ENCODE measurements around the gene NEK4. TPM values are rescaled to one million over a fixed set of nuclear protein-coding genes. Genes with fewer than 3 reads are reported as not detected.
"Not testable (repeated sequence)": the region's sequence is repeated elsewhere in the genome, so short reads cannot be mapped to it uniquely, and the experiment has no call there.

Gene NEK4
- total RNA-seq, 1 donor from 2014 or later, result 24.3 TPM

- DNase-seq (ENCODE audit: low spot score), result no peak
Measured at GRCh38 chr3:52739730-52740129, 31.0 kb downstream of the NEK4 start.

GRCh38 chr3:52733256-52733891 is 37.4 kb downstream of the NEK4 start:
- no peak for DNase-seq (ENCODE audit: low spot score)

GRCh38 chr3:52731590-52731989 is 39.1 kb downstream of the NEK4 start:
- no peak for DNase-seq (ENCODE audit: low spot score)

GRCh38 chr3:52730681-52731080 is 40.1 kb downstream of the NEK4 start:
- no peak for DNase-seq (ENCODE audit: low spot score)

GRCh38 chr3:52728753-52729152 is 42.0 kb downstream of the NEK4 start:
- DNase-seq (ENCODE audit: low spot score), result not testable (repeated sequence)

- no peak for DNase-seq (ENCODE audit: low spot score)
Measured at GRCh38 chr3:52724511-52724910, 46.2 kb downstream of the NEK4 start.

- DNase-seq (ENCODE audit: low spot score), result no peak
Measured at GRCh38 chr3:52723935-52724334, 46.8 kb downstream of the NEK4 start.

- no peak for DNase-seq (ENCODE audit: low spot score)
Measured at GRCh38 chr3:52722491-52722890, 48.2 kb downstream of the NEK4 start.

GRCh38 chr3:52721730-52722008 is 49.1 kb downstream of the NEK4 start:
- no peak for DNase-seq (ENCODE audit: low spot score)

- DNase-seq (ENCODE audit: low spot score), result peak; percentile 16
Measured at GRCh38 chr3:52721002-52721729, 49.6 kb downstream of the NEK4 start.

- no peak for DNase-seq (ENCODE audit: low spot score)
Measured at GRCh38 chr3:52719618-52720017, 51.1 kb downstream of the NEK4 start.

GRCh38 chr3:52715714-52716305 is 54.9 kb downstream of the NEK4 start:
- no peak for DNase-seq (ENCODE audit: low spot score)

- DNase-seq (ENCODE audit: low spot score), result no peak
Measured at GRCh38 chr3:52714335-52715302, 56.1 kb downstream of the NEK4 start.

- no peak for DNase-seq (ENCODE audit: low spot score)
Measured at GRCh38 chr3:52712291-52713212, 58.2 kb downstream of the NEK4 start.

GRCh38 chr3:52710512-52710911 is 60.2 kb downstream of the NEK4 start:
- no peak for DNase-seq (ENCODE audit: low spot score)

- DNase-seq (ENCODE audit: low spot score), result no peak
Measured at GRCh38 chr3:52707585-52707984, 63.2 kb downstream of the NEK4 start.

GRCh38 chr3:52705688-52706686 is 64.8 kb downstream of the NEK4 start, which contains the start of the genes GLT8D1 and SPCS1:
TSS of gene GLT8D1 (minus strand) at chr3:52705791. CDS start at chr3:52700460, 5,331 bp downstream.
TSS of gene SPCS1 (plus strand) at chr3:52706106. CDS start at chr3:52706247, 141 bp downstream.
- DNase-seq (ENCODE audit: low spot score), result peak; percentile 90

- DNase-seq (ENCODE audit: low spot score), result no peak
Measured at GRCh38 chr3:52705438-52705687, 65.4 kb downstream of the NEK4 start.

- DNase-seq (ENCODE audit: low spot score), result peak; percentile 33
Measured at GRCh38 chr3:52704611-52705437, 65.9 kb downstream of the NEK4 start.

Data from umbilical cord (tissue), 2 donors.